ENCODE measurements around the gene EMP2. TPM values are rescaled to one million over a fixed set of nuclear protein-coding genes. Genes with fewer than 3 reads are reported as not detected.

Gene EMP2
- total RNA-seq, 4 donors from 2014 or later, result 108 to 121 (median 109) TPM

GRCh38 chr16:10552998-10553491, 27.4 kb downstream of the EMP2 start:
- H3K27me3 ChIP-seq, result no peaks in the 10 kb centered on the region
- peak overlapping the region in 1 of 4 donors; percentile 3 for H3K27ac ChIP-seq
- peaks cover 0 to 73% (median 0%) of the 10 kb centered on the region in 3 donors for H3K36me3 ChIP-seq
- peak overlapping the region in 2 of 4 donors; percentile 8 to 40 for H3K4me3 ChIP-seq
- H3K9me3 ChIP-seq, result peaks cover 0 to 10% (median 6%) of the 10 kb centered on the region in 3 donors
- intact Hi-C loops (cut with DNase I), result no loop called here
- whole genome bisulfite sequencing, 2 donors, result 48 to 69% methylated on average over 19 of the region's 19 CpGs
- no peak for TF ChIP-seq POLR2A (IDR thresholded peaks at IDR 0.05)
- TF ChIP-seq CTCF (IDR thresholded peaks at IDR 0.05), result no peak
- no peak for DNase-seq
- H3K4me1 ChIP-seq, result peaks cover 0 to 30% (median 7%) of the 10 kb centered on the region in 3 donors

GRCh38 chr16:10552281-10552680, 28.1 kb downstream of the EMP2 start:
- no peaks in the 10 kb centered on the region for H3K27me3 ChIP-seq
- no peak overlapping the region for H3K27ac ChIP-seq
- 75 to 89% methylated on average over 2 of the region's 2 CpGs for WGBS, 2 donors
- TF ChIP-seq POLR2A (IDR thresholded peaks at IDR 0.05) (no peak), CTCF (IDR thresholded peaks at IDR 0.05) (no peak)
- H3K9me3 ChIP-seq, result peaks cover 0 to 10% (median 6%) of the 10 kb centered on the region in 3 donors
- peaks cover 1 to 73% (median 6%) of the 10 kb centered on the region in 3 donors for H3K36me3 ChIP-seq
- intact Hi-C loops (cut with DNase I), result no loop called here
- H3K4me1 ChIP-seq, result peaks cover 0 to 22% (median 0%) of the 10 kb centered on the region in 3 donors
- DNase-seq, result no peak
- no peak overlapping the region for H3K4me3 ChIP-seq

- intact Hi-C loops (cut with DNase I), result no loop called here
- DNase-seq, result no peak
- 84 to 91% methylated on average over 2 of the region's 2 CpGs for WGBS, 2 donors
Measured at GRCh38 chr16:10551881-10552280, 28.5 kb downstream of the EMP2 start.

GRCh38 chr16:10548404-10548803, 32.0 kb downstream of the EMP2 start:
- intact Hi-C loops (cut with DNase I), result no loop called here
- no peak for DNase-seq
- no peak overlapping the region for H3K4me3 ChIP-seq
- H3K27ac ChIP-seq, result no peak overlapping the region
- WGBS, 2 donors, result 89 to 100% methylated on average over 1 of the region's 1 CpG
- H3K27me3 ChIP-seq, result no peaks in the 10 kb centered on the region
- H3K36me3 ChIP-seq, result peaks cover 17 to 84% (median 36%) of the 10 kb centered on the region in 3 donors
- TF ChIP-seq POLR2A (IDR thresholded peaks at IDR 0.05), result no peak
- no peak for TF ChIP-seq CTCF (IDR thresholded peaks at IDR 0.05)
- peaks cover 0 to 15% (median 0%) of the 10 kb centered on the region in 3 donors for H3K4me1 ChIP-seq
- H3K9me3 ChIP-seq, result peaks cover 0 to 10% (median 6%) of the 10 kb centered on the region in 3 donors

More at GRCh38 chr16:10551881-10552280, 28.5 kb downstream of the EMP2 start:
- H3K9me3 ChIP-seq, result peaks cover 0 to 10% (median 6%) of the 10 kb centered on the region in 3 donors
- no peak overlapping the region for H3K27ac ChIP-seq
- H3K36me3 ChIP-seq, result peaks cover 5 to 73% (median 10%) of the 10 kb centered on the region in 3 donors
- TF ChIP-seq POLR2A (IDR thresholded peaks at IDR 0.05) (no peak), CTCF (IDR thresholded peaks at IDR 0.05) (no peak)
- no peaks in the 10 kb centered on the region for H3K27me3 ChIP-seq
- no peak overlapping the region for H3K4me3 ChIP-seq
- H3K4me1 ChIP-seq, result peaks cover 0 to 18% (median 0%) of the 10 kb centered on the region in 3 donors

GRCh38 chr16:10547708-10548107, 32.7 kb downstream of the EMP2 start:
- no peak for TF ChIP-seq CTCF (IDR thresholded peaks at IDR 0.05)
- TF ChIP-seq POLR2A (IDR thresholded peaks at IDR 0.05), result no peak
- Histone ChIP-seq H3K4me1 (peaks cover 0 to 8% (median 0%) of the 10 kb centered on the region in 3 donors), H3K4me3 (no peak overlapping the region), H3K27me3 (no peaks in the 10 kb centered on the region), H3K9me3 (peaks cover 0 to 10% (median 6%) of the 10 kb centered on the region in 3 donors), H3K36me3 (peaks cover 22 to 85% (median 41%) of the 10 kb centered on the region in 3 donors), H3K27ac (no peak overlapping the region)
- intact Hi-C loops (cut with DNase I), result no loop called here
- WGBS, 2 donors, result 91 to 95% methylated on average over 6 of the region's 6 CpGs
- no peak for DNase-seq

All from esophagus squamous epithelium (tissue), 5 donors.